Measurements from ENCODE around the gene ADAMTS13. TPM values are rescaled to one million over a fixed set of nuclear protein-coding genes. Genes with fewer than 3 reads are reported as not detected.
"Not testable (repeated sequence)": the region's sequence is repeated elsewhere in the genome, so short reads cannot be mapped to it uniquely, and the experiment has no call there.

ADAMTS13 gene
- total RNA-seq, 1 experiment from 2014 or later, result 2.0 TPM

- Histone ChIP-seq H3K9me3 (no peaks in the 10 kb centered on the region), H3K4me3 (no peak overlapping the region), H3K36me3 (no peaks in the 10 kb centered on the region), H3K27me3 (no peaks in the 10 kb centered on the region)
- no peak for DNase-seq
Observed at GRCh38 chr9:133436681-133437080, 14.5 kb downstream of the ADAMTS13 start.

- Histone ChIP-seq H3K27me3 (no peaks in the 10 kb centered on the region), H3K36me3 (no peaks in the 10 kb centered on the region), H3K4me3 (no peak overlapping the region), H3K9me3 (no peaks in the 10 kb centered on the region)
- no peak for DNase-seq
Observed at GRCh38 chr9:133437753-133438531, 15.8 kb downstream of the ADAMTS13 start.

- no peaks in the 10 kb centered on the region for H3K9me3 ChIP-seq
- no peaks in the 10 kb centered on the region for H3K36me3 ChIP-seq
- H3K4me3 ChIP-seq, result no peak overlapping the region
- DNase-seq, result no peak
- no peaks in the 10 kb centered on the region for H3K27me3 ChIP-seq
Observed at GRCh38 chr9:133439337-133439736, 17.2 kb downstream of the ADAMTS13 start.

- no peaks in the 10 kb centered on the region for H3K27me3 ChIP-seq
- no peaks in the 10 kb centered on the region for H3K9me3 ChIP-seq
- DNase-seq, result no peak
- no peaks in the 10 kb centered on the region for H3K36me3 ChIP-seq
- H3K4me3 ChIP-seq, result no peak overlapping the region
Observed at GRCh38 chr9:133440874-133441273, 18.7 kb downstream of the ADAMTS13 start.

- no peak overlapping the region for H3K4me3 ChIP-seq
- no peak for DNase-seq
- no peaks in the 10 kb centered on the region for H3K36me3 ChIP-seq
- no peaks in the 10 kb centered on the region for H3K27me3 ChIP-seq
- no peaks in the 10 kb centered on the region for H3K9me3 ChIP-seq
Observed at GRCh38 chr9:133441571-133441970, 19.4 kb downstream of the ADAMTS13 start.

- no peak for DNase-seq
- Histone ChIP-seq H3K4me3 (no peak overlapping the region), H3K36me3 (no peaks in the 10 kb centered on the region), H3K9me3 (no peaks in the 10 kb centered on the region), H3K27me3 (no peaks in the 10 kb centered on the region)
Observed at GRCh38 chr9:133443248-133443647, 21.1 kb downstream of the ADAMTS13 start.

- H3K36me3 ChIP-seq, result no peaks in the 10 kb centered on the region
- H3K4me3 ChIP-seq, result no peak overlapping the region
- no peak for DNase-seq
- H3K27me3 ChIP-seq, result no peaks in the 10 kb centered on the region
- no peaks in the 10 kb centered on the region for H3K9me3 ChIP-seq
Observed at GRCh38 chr9:133443982-133444381, 21.8 kb downstream of the ADAMTS13 start.

- H3K36me3 ChIP-seq, result no peaks in the 10 kb centered on the region
- no peak for DNase-seq
- H3K4me3 ChIP-seq, result no peak overlapping the region
- H3K27me3 ChIP-seq, result no peaks in the 10 kb centered on the region
- H3K9me3 ChIP-seq, result no peaks in the 10 kb centered on the region
Observed at GRCh38 chr9:133445293-133445969, 23.3 kb downstream of the ADAMTS13 start.

- no peak for DNase-seq
- Histone ChIP-seq H3K4me3 (no peak overlapping the region), H3K36me3 (no peaks in the 10 kb centered on the region), H3K27me3 (no peaks in the 10 kb centered on the region), H3K9me3 (no peaks in the 10 kb centered on the region)
Observed at GRCh38 chr9:133448487-133448972, 26.4 kb downstream of the ADAMTS13 start.

GRCh38 chr9:133449760-133450159 is 27.6 kb downstream of the ADAMTS13 start:
- DNase-seq, result peak; percentile 55
- Histone ChIP-seq H3K9me3 (no peaks in the 10 kb centered on the region), H3K4me3 (no peak overlapping the region)

GRCh38 chr9:133451865-133452264 is 29.7 kb downstream of the ADAMTS13 start:
- DNase-seq, H3K4me3 ChIP-seq, H3K9me3 ChIP-seq, H3K27me3 ChIP-seq, H3K36me3 ChIP-seq: not testable (repeated sequence)

More at GRCh38 chr9:133449760-133450159, 27.6 kb downstream of the ADAMTS13 start:
- no peaks in the 10 kb centered on the region for H3K27me3 ChIP-seq
- H3K36me3 ChIP-seq, result no peaks in the 10 kb centered on the region

- no peaks in the 10 kb centered on the region for H3K27me3 ChIP-seq
- no peak overlapping the region for H3K4me3 ChIP-seq
- no peak for DNase-seq
Observed at GRCh38 chr9:133452562-133452961, 30.4 kb downstream of the ADAMTS13 start.

GRCh38 chr9:133453651-133454050 is 31.5 kb downstream of the ADAMTS13 start:
- no peak for DNase-seq
- Histone ChIP-seq H3K27me3 (no peaks in the 10 kb centered on the region), H3K4me3 (no peak overlapping the region), H3K9me3 (no peaks in the 10 kb centered on the region), H3K36me3 (no peaks in the 10 kb centered on the region)

More at GRCh38 chr9:133452562-133452961, 30.4 kb downstream of the ADAMTS13 start:
- Histone ChIP-seq H3K36me3 (no peaks in the 10 kb centered on the region), H3K9me3 (no peaks in the 10 kb centered on the region)

GRCh38 chr9:133454325-133454724 is 32.2 kb downstream of the ADAMTS13 start:
- no peak overlapping the region for H3K4me3 ChIP-seq
- no peaks in the 10 kb centered on the region for H3K9me3 ChIP-seq
- no peaks in the 10 kb centered on the region for H3K36me3 ChIP-seq
- H3K27me3 ChIP-seq, result no peaks in the 10 kb centered on the region
- DNase-seq, result no peak

- no peak overlapping the region for H3K4me3 ChIP-seq
- H3K9me3 ChIP-seq, result no peaks in the 10 kb centered on the region
- no peak for DNase-seq
- no peaks in the 10 kb centered on the region for H3K36me3 ChIP-seq
- H3K27me3 ChIP-seq, result no peaks in the 10 kb centered on the region
Observed at GRCh38 chr9:133454943-133455673, 32.9 kb downstream of the ADAMTS13 start.

GRCh38 chr9:133455936-133456335 is 33.8 kb downstream of the ADAMTS13 start:
- DNase-seq, result no peak
- Histone ChIP-seq H3K4me3 (no peak overlapping the region), H3K9me3 (no peaks in the 10 kb centered on the region), H3K36me3 (no peaks in the 10 kb centered on the region), H3K27me3 (no peaks in the 10 kb centered on the region)

- no peak for DNase-seq
- Histone ChIP-seq H3K36me3 (no peaks in the 10 kb centered on the region), H3K9me3 (no peaks in the 10 kb centered on the region), H3K4me3 (no peak overlapping the region), H3K27me3 (no peaks in the 10 kb centered on the region)
Observed at GRCh38 chr9:133456409-133456808, 34.2 kb downstream of the ADAMTS13 start.

Measured in MG63 (cell line).